HCT116 (cell line): ENCODE measurements around the gene ECEL1. TPM values are rescaled to one million over a fixed set of nuclear protein-coding genes. Genes with fewer than 3 reads are reported as not detected.

Source experiments
- ATAC-seq: fragments of 200-7000 bp; cut with Tn5 transposase; 2 replicates; pipeline ENCODE4 v1.9.1; 2020; ENCODE audit warnings: mild to moderate bottlenecking, moderate library complexity
- BruUV-seq: library from RNA; stranded (reverse); fragments of 400-500 nt; replicated peaks from 2 replicates; lab custom pipeline; 2021; lab: Mats Ljungman, UMichigan
- CTCF ChIA-PET: fragments of 300-600 bp; sonication (Branson Sonifier 250); formaldehyde crosslinking; loops from one replicate; lab custom pipeline; 2021; ENCODE audit warnings: antibody characterized with exemption; lab: Charles Lee
- POLR2A ChIA-PET: fragments of 300-600, 350-600 bp; sonication (Branson Sonifier 250); formaldehyde crosslinking; loops from one replicate; lab custom pipeline; 2021; ENCODE audit warnings: antibody characterized with exemption; lab: Charles Lee
- RAD21 ChIA-PET, 2 experiments: fragments of 300-600 bp; sonication (Branson Sonifier 250); formaldehyde crosslinking; loops; one replicate each; lab custom pipeline; 2023; ENCODE audit warnings: low total read pairs in 2 of 2; ENCODE audit not compliant: uncharacterized antibody in 2 of 2, unreplicated experiment in 2 of 2, low non-redundant PET in 1 of 2; lab: Charles Lee
- DNase-seq: peaks from one replicate; pipeline ENCODE4 v3.0.0-alpha.2; 2010; ENCODE audit warnings: low read depth, low spot score
- H2AFZ ChIP-seq: fragments of 200-600 bp; shearing (Covaris generic), sonication (generic); 2 replicates; pipeline ENCODE4 v1.6.1; 2017; ENCODE audit warnings: low read depth, mixed run types, mixed read lengths, antibody characterized with exemption, low read length; ENCODE audit not compliant: poor library complexity, severe bottlenecking
- H3K27ac ChIP-seq: 2 replicates; pipeline ENCODE4 v1.5.1; 2012; ENCODE audit warnings: low read depth, low read length
- H3K27me3 ChIP-seq: fragments of 200-600 bp; sonication (generic); 2 replicates; pipeline ENCODE4 v1.6.1; 2016; ENCODE audit warnings: mixed run types, low read length, mixed read lengths; ENCODE audit not compliant: insufficient read depth
- H3K36me3 ChIP-seq, 2 experiments: fragments of 200-500 bp in 1 of 2; fragments of 200-600 bp in 1 of 2; sonication (Bioruptor generic) in 1 of 2; sonication (generic) in 1 of 2; 2 replicates each; pipeline versions ENCODE4 v1.5.1 to v1.6.1; 2014 to 2016; ENCODE audit warnings: low read length in 2 of 2, inconsistent platforms in 1 of 2, mixed read lengths in 1 of 2, mixed run types in 1 of 2; ENCODE audit not compliant: insufficient read depth in 2 of 2, control insufficient read depth in 1 of 2
- H3K4me1 ChIP-seq, 2 experiments: fragments of 200-600 bp in 1 of 2; sonication (generic) in 1 of 2; 2 replicates each; pipeline versions ENCODE4 v1.5.1 to v1.6.1; 2012 to 2017; ENCODE audit warnings: low read length in 2 of 2, inconsistent platforms in 1 of 2, mild to moderate bottlenecking in 1 of 2, mixed read lengths in 1 of 2, mixed run types in 1 of 2, moderate library complexity in 1 of 2; ENCODE audit not compliant: insufficient read depth in 2 of 2, control insufficient read depth in 1 of 2
- H3K4me2 ChIP-seq: fragments of 200-600 bp; sonication (generic); 2 replicates; pipeline ENCODE4 v1.6.1; 2017; ENCODE audit warnings: mixed run types, low read length, mixed read lengths
- H3K4me3 ChIP-seq, 2 experiments: fragments of 200-600 bp in 1 of 2; sonication (generic) in 1 of 2; replicated peaks in 1 of 2; 2 replicates each; pipeline ENCODE4 v1.5.1; 2011 to 2016; ENCODE audit warnings: low read length in 2 of 2, control low read depth in 1 of 2, low read depth in 1 of 2, mild to moderate bottlenecking in 1 of 2, mixed read lengths in 1 of 2, mixed run types in 1 of 2
- H3K79me2 ChIP-seq: fragments of 200-600 bp; sonication (generic); 2 replicates; pipeline ENCODE4 v1.6.1; 2017; ENCODE audit warnings: mild to moderate bottlenecking, mixed run types, low read length, moderate library complexity, mixed read lengths; ENCODE audit not compliant: insufficient read depth
- H3K9ac ChIP-seq: fragments of 200-600 bp; sonication (generic); 2 replicates; pipeline ENCODE4 v1.6.1; 2016; ENCODE audit warnings: low read length, mixed read lengths
- H3K9me2 ChIP-seq: fragments of 200-600 bp; sonication (generic), shearing (Covaris generic); 2 replicates; pipeline ENCODE4 v1.6.1; 2017; ENCODE audit warnings: mixed run types, mild to moderate bottlenecking, moderate library complexity; ENCODE audit not compliant: insufficient read depth
- H3K9me3 ChIP-seq, 2 experiments: fragments of 200-500 bp in 1 of 2; fragments of 200-600 bp in 1 of 2; sonication (Bioruptor generic) in 1 of 2; sonication (generic) in 1 of 2; 2 replicates each; pipeline ENCODE4 v1.6.1; 2014 to 2017; ENCODE audit warnings: low read length in 2 of 2, mixed read lengths in 2 of 2, inconsistent platforms in 1 of 2, low read depth in 1 of 2, mild to moderate bottlenecking in 1 of 2, mixed run types in 1 of 2, moderate library complexity in 1 of 2; ENCODE audit not compliant: control insufficient read depth in 1 of 2, insufficient read depth in 1 of 2
- H4K20me1 ChIP-seq: fragments of 200-600 bp; sonication (generic), shearing (Covaris generic); 2 replicates; pipeline ENCODE4 v1.6.1; 2017; ENCODE audit warnings: mixed run types, mild to moderate bottlenecking, moderate library complexity; ENCODE audit not compliant: insufficient read depth
- CBX3 ChIP-seq: IDR thresholded peaks from 2 replicates; pipeline ENCODE4 v1.6.1; 2012; ENCODE audit warnings: low read depth
- ELF1 ChIP-seq: IDR thresholded peaks from 2 replicates; pipeline ENCODE4 v1.6.1; 2012; ENCODE audit warnings: low read depth, borderline replicate concordance
- EZH2phosphoT487 ChIP-seq: fragments of 200-600 bp; IDR thresholded peaks from 2 replicates; pipeline ENCODE4 v1.6.1; 2018; ENCODE audit warnings: antibody characterized with exemption, borderline replicate concordance
- ZFX ChIP-seq: fragments of 450-650 bp; IDR thresholded peaks from 2 replicates; pipeline ENCODE4 v1.6.1; 2017
- intact Hi-C: fragments of 100-400 bp; cut with micrococcal nuclease; formaldehyde crosslinking; loops from 2 replicates; pipeline ENCODE4 v1.10.0; 2022
- total RNA-seq: library from RNA; stranded (reverse); gene quantifications from one replicate; pipeline ENCODE4 v1.2.1, GENCODE V29; 2021; ENCODE audit not compliant: unreplicated experiment

Gene ECEL1
- total RNA-seq, 1 experiment from 2014 or later: not detected

DNA sequence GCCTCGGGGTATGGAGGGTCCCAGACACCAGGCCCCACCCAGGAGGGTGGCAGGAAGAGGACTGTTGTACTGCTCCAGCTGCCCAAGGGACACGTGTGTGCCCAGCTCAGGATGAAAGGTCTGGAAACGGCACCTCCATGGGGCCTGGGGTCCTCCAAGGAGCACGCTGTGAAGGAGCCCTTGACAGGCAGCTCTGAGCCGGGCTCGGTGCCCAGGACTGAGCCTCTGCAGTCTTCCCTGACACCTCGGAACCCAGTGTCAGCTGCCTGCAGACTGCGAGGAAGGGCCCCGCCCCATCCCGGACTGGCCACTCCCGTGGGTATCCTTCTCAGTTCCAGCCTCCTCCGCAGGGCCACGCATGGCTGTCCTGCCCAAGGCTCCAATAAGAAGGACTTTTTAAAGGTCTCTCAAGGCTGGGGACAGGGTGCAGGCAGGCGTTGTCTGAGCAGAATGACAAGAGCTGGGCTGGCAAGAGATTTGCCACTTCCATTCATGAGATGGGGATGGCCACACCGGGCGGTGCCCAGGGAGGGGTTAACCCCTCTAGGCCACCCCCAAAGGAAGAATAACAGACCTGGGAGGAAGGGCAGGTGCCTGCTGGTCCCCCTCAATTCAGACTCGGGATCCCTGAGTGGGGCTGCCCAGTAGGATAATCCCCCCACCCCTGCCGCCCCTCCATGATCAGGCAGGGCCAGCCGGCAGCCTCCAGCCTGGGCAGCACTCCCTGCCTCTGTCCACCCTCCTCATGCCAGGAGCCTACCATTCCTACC lies 8.9 kb downstream of the ECEL1 start:
- Histone ChIP-seq H3K4me1 (no peaks in the 10 kb centered on the region), H3K9ac (no peak overlapping the region), H3K4me2 (no peak overlapping the region), H3K9me3 (no peaks in the 10 kb centered on the region), H3K4me3 (no peak overlapping the region), H4K20me1 (no peaks in the 10 kb centered on the region), H3K36me3 (no peaks in the 10 kb centered on the region), H3K79me2 (no peaks in the 10 kb centered on the region), H3K27ac (no peak overlapping the region), H3K9me2 (no peaks in the 10 kb centered on the region), H3K27me3 (peaks cover 12% of the 10 kb centered on the region; the same call in 1 of the 2 replicates), H2AFZ (no peak overlapping the region)
- ATAC-seq (no peak), DNase-seq (no peak)
- RAD21 ChIA-PET: no interaction called here
- TF ChIP-seq ZFX: no peak
- POLR2A ChIA-PET: no interaction called here
- CTCF ChIA-PET: no interaction called here
- intact Hi-C loops: no loop called here
- BruUV-seq: no TSS peak

DNA sequence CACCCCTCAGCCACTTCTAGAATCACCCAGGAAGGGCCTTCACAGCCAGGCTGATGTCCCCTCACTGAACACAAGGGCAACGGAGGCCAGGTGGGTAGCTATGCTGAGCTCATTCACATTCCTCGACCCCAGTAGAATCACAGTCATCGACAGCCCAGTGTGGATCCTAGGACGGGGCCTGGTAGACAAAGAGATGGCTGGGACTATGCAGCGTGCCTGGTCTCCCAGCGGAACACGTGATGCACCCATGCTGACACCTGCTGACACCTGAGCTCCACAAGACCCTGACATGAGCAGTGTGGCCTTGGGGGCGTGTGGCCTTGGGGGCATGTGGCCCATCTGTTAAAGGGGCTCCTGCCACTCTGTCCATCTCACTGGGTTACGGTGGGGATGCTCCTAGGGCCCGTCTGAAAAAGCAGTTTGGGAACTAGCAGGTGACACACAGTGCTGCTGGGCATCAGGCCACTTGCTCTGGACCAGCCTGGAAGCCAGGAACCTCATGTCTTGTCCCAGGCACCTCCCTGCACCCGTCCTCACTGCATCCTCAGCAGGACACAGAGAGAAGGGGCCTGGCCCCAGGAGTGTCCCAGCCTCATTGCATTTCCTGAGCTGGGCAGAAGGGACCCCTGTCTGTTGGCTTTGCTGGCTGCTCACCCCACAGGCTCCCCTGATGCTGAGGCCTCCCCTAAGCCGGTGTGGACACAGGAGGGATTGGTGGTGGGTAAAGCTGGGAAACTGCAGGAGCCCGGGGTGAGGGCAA lies 9.7 kb downstream of the ECEL1 start:
- no peaks in the 10 kb centered on the region for H3K9me2 ChIP-seq
- no peaks in the 10 kb centered on the region for H4K20me1 ChIP-seq
- BruUV-seq: no TSS peak
- no peaks in the 10 kb centered on the region for H3K4me1 ChIP-seq
- intact Hi-C loops: no loop called here
- no peak overlapping the region for H3K9ac ChIP-seq
- RAD21 ChIA-PET: no interaction called here
- H3K4me2 ChIP-seq: no peak overlapping the region
- no peaks in the 10 kb centered on the region for H3K9me3 ChIP-seq
- no peaks in the 10 kb centered on the region for H3K79me2 ChIP-seq
- CTCF ChIA-PET: no interaction called here
- no peaks in the 10 kb centered on the region for H3K36me3 ChIP-seq
- peaks cover 18% of the 10 kb centered on the region; the same call in 1 of the 2 replicates for H3K27me3 ChIP-seq
- POLR2A ChIA-PET: no interaction called here
- ATAC-seq (no peak), DNase-seq (no peak)
- no peak overlapping the region for H3K27ac ChIP-seq
- no peak for TF ChIP-seq EZH2phosphoT487
- TF ChIP-seq CBX3: no peak
- no peak for TF ChIP-seq ELF1
- no peak overlapping the region for H3K4me3 ChIP-seq
- no peak overlapping the region for H2AFZ ChIP-seq
